Activated CD4-positive, alpha-beta T cell treated with anti-CD3 and anti-CD28 coated beads, Interleukin-10, Interleukin-2, amounts not matched to agents 100 ng/mL and 50 ng/mL, durations not matched to agents 16 hours and 8 hours (primary cell): Measurements from ENCODE around the gene LRGUK.

Experiments
- DNase-seq: peaks from one replicate; pipeline ENCODE4 v3.0.0-alpha.2; 2020

The LRGUK gene

DNA sequence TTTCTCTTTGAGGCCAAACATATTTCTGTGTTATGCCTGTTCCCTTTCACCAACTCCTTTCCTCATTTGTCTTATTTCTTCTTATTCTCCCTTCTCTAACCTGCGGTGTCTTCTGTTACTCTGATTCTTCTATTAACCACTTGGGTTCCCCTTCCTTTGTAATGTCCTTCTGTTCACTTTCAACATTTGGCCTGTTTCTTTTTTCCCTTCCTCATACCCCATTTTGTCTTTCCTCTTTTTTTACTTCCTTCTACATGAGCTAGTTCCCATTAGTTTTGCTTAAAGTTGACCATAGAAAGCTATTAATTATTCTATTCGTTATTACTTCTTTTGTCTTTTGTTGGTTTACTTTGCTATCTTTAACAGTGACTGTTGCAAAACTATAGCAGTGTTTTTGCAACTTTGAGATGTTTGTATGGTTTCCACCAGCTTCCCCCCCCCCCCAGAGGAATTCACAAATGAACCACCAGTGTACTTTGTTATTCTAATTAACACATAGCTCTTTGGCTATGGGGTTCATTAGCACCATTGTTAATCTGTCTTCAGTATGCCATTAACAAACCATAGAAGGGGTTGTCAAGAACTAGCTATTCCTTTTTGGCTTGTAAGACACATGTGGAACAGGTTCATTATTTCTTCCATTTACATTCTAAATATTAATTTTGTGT lies 2.9 kb downstream of the LRGUK start:
- no peak for DNase-seq

DNA sequence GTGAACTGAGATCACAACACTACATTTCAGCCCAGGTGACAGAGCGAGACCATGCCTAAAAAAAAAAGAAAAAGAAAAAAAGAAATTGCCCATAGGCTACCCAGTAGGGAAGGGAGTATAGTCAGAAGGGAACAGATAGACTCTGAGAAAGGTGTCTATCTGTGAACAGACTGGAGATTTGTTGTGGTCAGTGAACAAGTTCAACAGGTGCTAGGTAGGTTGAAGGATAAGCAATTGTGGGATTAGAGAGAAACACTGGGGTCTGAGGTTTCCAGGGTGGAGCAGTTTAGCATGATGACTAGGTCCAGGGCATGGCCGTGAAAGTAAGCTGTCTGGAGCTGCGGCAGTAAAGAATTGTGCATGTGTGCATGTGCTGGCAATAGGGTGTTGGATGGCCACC lies 6.9 kb downstream of the LRGUK start:
- no peak for DNase-seq

DNA sequence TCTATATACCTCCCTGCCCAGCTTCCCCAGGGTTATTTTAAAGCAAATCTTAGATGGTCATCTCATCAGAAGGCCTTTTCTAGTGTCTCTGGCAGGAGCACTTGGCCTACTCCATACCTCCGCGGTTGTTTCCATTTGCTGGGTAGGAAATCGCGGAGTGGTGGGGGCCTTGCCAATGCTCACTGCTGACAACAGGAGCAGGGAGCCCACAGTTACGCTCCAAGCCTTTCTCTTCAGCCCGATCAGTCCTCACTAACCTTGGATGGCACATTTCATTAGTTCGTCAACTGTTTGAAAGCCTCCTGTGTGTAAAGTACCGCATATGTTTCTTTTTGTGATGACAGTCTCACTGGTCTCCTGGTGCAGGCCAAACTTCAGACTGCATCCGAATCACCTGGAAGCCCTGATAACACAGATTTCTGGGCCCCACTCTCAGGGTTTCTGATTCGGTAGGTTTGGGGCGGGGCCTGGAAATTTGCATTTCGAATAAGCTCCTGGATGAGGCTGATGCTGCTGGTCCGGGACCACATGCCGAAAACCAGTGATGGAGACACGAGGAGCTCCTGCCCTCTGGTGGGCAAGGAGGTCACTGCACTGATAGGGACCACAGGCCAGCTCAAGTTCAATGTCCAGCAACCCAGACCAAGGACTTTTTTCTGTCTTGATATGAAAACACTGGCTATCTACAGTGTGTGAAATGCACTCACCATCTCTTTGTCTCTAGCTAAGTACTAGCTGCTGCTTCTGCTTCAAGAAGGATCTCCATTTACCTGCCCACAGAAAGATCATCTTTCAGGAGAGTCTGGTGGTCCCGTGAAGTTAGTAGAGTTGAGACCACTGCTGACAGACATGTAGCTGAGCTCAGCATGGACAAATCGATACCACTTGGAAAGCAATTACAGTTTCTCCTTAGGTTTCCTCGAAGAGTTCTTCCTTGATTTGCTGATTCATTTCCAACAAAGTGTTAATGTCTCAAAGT lies 14.0 kb downstream of the LRGUK start:
- peak; percentile 63 for DNase-seq

DNA sequence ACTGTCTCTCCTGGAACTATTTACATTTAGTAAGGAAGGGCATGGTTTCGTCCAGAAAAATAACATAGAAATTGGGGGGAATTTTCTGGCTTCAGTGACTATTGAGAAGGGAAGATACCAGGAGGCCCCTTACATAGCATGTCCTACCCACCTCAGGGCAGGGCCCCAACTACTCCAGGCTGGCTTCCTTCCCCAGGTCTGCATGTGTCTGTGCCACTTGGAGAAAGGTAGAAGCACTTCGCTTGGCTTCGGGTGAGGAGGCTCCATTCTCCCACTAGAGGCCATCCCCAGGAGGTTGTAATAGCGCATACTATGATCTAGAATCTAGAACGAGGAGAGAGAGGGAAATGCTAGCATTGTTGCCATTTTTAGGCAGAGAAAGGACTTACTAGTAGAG lies 14.7 kb downstream of the LRGUK start:
- DNase-seq, result no peak

DNA sequence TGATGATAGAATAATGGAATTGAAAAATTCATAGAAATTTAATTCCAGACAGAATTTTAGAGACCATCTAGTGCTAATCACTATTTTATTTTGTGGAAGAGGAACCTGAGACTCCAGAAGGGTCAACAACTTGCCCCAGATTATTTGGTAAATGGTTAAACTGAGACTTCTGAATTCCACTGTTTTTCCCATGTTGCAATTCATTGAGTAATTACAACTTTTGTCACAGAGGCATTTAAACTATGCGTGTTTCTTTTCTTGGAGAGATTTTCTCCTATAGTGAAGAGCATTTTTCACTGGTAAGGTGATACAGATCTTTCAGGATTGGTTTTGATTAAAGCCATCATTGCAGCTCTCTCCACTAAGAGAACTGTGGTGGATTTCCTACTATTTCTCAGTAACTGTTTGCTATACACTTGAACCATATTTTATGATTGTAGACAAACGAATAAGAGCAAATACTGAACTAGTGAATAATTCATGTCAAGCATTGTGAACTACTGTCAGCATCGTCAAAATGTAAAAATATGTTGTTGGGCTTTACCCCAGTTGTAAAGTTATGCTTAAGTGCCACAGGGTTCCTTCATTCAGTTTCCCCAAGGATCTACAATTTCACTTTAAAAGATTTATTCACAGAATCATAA lies 26.5 kb downstream of the LRGUK start:
- no peak for DNase-seq

DNA sequence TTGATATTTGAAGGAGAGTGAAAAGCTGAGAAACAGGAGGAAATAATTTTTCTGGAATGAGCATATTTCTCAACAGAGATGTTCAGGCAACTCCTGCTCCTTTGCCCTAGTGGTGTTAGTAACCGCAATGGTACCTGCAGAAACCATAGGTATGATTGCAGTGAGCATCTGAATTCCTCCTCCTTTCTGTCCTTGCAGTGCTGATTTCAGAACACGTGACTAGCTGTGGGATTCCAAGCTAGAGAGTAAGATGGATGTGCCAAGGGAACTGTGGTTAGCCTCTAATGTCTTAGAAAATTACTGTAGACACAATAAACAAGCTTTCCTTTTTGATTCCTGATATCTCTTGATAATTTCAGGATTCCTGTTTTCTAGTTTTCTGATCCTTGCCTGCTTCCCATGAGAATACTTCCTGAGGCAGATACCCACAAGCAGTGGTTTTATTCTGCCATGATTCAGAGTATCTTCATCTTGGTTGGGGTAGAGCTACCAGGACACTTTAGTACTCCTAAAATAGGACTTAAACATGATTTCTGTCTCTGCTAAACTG lies 27.5 kb downstream of the LRGUK start:
- DNase-seq, result no peak

DNA sequence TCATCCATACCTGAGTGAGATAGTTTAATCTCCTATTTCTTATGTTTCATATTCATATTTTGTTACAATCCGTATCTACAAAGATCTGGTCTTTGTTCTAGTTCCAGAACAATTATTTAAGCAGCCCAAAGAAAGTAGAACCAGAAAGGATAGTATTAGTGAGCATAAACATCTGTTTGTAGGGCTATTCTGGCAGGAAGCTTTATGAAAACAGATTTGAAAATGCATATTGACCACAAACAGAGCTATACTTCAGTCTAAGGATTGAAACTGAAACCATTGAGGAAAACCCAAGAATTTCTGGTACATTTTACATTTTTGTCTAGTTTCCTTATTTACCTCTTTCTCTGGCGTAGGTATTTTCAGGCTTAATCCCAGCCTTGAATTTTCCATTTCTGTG lies 28.1 kb downstream of the LRGUK start:
- DNase-seq, result no peak

DNA sequence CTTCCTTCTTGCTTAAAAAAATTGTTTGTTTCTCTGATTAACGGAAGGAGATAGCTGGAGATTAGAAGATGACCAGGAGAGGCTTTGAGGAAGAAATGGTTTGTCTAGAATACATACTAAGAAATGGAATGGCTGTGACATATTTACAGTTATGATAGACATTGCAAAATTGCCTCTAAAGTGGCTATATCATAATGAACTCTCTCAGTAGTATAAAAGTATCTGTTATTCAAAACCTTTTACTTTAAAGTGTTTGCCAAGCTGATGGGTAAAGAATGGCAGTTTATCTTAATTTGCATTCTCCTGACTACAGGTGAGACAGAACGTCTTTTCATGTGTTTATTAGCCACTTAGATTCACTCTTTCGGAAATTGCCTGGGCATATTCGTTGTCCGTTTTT lies 28.7 kb downstream of the LRGUK start:
- DNase-seq, result no peak

DNA sequence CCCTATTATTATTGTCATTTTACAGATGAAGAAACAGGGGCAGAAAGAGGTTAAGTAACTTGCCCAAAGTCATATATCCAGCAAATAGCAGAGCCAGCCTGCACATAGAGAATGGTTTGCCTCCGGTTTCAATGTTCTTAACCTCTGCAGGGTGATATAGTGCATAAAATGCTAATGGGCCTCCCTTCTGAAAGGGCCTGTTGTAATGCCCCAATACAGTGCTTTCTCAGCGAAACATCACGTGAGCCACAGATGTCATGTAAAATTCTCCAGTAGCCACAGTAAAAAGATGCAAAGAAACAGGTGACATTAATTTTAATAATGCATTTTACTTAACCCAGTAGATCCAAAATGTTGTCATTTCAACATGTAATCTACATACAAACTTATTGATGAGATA lies 38.1 kb downstream of the LRGUK start:
- DNase-seq, result no peak

DNA sequence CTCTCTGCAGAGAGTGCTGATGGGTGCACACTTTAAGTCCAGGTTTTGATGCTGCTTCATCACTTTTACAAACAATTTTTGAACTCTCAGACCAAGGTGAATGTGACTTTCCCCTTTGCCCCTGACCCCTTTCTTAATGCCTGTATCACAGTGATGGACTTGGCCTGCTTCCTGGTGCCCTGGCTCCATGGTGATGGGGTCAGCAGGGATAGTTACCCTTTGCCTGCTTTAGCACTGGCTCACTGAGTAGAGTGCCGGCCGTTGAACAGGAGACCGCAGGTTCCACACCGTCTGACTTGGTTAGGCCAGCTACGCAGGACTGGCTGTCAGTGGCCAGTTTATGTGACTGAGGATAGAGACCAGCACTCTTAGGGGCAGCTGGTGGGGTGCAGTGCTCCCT lies 40.1 kb downstream of the LRGUK start:
- DNase-seq, result no peak

DNA sequence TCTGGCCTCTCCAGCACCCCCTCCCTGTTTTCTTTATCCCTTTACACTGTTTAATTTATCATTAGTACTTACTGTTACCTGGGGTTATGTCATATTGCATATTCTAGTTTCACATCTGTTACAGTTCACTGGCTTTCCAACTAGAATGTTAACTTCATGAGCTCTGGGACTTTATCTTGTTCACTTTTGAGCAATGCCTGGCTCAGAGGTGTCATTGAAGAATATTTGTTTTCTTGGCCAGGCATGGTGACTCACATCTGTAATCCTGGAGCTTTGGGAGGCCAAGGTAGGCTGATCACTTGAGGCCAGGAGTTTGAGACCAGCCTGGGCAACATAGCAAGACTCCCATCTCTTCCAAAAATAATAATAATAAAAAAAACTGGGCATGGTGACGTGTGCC lies 40.7 kb downstream of the LRGUK start:
- no peak for DNase-seq

DNA sequence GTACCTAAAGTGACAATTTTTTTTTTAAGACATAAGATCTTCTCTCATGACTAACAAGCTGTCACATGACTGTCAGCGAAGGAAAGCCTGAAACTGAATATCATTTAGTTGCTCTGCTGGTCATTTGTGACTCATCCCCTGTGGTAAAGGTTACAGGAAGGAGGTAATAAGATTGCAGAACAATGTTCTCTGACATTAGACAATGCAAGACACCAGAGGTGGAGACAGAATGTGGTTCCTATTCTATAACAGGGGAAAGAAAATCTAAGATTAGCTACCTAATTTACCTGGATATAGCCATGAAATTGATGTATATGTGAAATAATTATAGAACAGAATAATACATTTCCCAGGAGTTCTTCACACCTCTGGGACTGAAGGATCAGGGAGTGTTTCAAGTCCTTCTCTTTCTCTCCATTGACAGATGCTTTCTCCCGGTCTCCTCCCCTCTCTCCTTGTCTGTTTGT lies 47.7 kb downstream of the LRGUK start:
- DNase-seq, result peak; percentile 75

DNA sequence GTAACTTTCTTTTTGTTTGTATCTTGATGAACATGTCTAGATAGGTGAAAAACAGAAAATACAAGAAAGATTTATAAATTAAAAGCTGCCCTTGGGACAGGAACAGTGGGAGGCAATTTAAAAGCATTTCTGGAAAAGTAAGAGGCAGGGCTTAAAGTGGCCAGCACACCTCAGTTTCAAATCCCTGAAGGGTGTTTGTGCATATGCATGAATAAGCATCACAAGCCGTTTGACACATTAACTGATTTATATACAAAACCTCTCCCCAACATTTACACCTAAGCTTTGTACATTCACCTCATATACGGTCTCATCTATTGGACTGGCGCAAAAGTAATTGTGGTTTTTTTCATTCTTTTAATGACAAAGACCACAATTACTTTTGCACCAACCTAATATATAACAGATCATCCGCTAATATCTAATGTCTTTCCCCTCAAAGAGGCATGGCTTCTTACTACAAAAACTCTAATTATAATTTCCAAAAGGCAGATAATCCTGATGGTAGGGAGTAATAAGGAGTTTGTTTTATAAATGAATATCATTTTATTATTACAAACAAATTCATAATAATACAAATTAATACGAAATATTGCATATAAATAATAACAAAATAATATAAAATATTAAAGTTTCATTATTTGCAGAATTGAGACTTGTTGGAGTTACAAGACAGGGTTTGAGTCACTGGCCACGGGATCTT lies 48.3 kb downstream of the LRGUK start:
- no peak for DNase-seq

DNA sequence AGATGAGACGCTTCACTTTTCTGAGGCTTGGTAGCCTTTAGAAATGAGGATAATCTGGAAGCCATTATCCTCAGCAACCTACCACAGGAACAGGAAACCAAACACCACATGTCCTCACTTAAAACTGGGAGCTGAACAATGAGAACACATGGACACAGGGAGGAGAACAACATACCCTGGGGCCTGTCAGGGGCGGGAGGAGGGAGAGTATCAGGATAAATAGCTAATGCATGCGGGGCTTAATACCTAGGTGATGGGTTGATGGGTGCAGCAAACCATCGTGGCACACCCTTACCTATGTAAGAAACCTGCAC lies 48.9 kb downstream of the LRGUK start:
- DNase-seq, result no peak

DNA sequence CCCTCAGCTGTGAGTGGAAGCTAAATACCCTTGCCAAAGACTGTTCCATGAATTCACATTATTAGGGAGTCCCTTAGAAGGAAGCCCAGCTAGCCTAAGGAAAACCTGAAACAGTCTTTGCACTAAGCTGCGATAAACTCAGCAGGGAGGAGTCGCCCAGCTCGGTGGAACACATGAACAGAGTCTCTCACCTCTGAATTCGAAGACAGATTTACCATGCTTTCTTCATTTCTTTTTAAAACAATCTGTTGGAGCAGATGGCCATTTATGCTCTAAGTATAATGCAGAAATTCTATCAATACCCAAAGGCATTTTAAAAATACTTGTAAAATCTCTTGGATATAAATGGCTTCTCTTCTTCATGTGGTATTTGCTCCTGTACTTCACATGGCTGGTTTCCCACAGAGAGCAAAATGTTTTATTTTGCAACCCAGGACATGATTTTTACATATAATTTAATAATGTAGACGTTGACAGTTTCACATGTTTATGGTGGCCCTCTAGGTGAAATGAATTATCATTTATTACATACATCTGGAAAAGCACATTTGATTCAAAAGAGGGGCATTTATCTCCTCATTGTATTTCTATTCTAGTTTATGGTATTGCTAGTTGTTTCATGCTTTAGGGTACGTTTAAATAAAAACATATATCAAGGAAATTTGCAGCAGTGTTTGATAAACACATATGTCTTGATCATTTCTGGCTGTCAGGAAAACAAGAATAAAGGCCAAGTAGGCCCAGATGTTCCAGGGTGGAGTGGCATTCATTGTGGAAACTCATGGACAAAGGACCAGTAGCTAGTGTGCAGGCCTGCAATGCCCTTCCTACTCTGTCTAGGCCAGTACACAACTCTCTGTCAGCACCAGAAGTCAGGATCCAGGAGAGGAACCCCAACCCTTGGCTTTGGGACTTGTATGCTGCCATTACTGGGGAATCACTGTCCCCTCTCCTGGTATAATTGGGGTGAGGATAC lies 52.2 kb downstream of the LRGUK start:
- no peak for DNase-seq

DNA sequence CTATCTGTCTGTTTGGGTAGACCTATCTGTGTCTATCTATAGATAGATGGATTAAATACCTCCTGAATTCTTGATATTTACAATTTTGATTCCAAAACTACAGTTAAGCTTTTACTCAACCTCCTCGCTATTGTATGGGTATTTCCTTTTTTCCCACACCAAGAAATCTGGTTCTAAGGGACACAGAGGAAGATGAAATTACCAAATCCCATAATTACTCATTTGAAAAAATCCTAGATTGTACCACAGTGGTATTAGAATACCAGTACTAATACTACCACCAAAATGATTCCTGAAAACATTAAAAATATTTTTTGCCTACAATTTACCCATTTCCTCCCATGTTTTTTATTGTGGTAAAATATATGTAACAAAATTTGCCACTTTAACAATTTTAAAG lies 53.2 kb downstream of the LRGUK start:
- DNase-seq, result no peak

DNA sequence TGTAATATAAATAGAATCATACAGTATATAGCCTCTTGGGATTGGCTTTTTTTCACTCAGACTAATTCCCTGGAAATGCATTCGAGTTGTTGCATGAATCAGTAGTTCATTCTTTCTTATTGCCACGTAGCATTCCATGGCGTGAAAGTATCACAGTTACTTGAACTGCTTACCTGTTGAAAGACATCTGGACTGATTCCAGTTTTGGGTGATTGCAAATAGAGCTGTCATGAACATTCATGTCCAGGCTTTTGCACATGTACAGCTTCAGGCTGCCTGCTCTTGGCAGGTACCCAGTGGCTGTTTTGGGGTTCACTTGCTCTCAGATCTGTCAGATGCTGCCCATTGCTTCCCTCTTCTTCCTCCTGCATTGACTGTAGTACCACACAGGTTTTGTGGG lies 54.9 kb downstream of the LRGUK start:
- no peak for DNase-seq

DNA sequence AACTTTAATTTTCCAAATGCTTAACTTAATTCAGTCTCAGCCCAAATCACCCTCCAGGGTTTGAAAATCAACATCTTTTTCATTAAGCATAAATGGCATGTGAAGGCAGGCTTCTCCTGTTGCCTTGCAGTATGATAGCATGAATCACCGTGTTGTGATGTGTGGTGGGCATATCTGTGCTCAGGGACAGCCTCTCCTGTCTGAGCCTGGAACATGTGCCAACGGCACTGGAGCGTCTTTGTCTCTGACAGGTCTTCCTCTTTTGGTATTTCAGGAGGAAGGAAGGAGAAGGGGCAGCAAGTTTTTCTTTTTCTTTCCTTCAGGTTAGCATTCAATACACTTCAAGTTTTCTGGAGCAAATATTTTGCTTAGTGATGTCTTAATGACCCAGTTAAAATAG lies 57.6 kb downstream of the LRGUK start:
- no peak for DNase-seq

DNA sequence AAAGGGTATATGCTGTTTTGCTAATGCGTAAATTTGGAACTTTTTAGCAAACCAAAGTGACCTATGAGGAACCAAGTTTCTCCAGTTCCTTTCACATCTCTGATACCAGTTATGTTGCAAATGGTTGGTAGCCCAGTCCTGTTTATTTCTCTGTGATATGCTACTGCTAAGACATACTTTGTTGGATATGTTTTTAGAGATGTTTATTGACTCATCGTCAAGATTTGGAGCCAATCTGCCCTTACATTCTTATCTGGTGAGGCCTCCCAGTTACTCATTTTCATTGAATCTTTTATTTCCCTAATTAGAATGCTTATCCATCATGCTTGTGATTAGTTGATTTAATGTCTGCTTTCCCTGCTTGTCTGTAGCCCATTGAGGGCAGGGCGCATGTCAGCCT lies 58.9 kb downstream of the LRGUK start:
- DNase-seq, result no peak

DNA sequence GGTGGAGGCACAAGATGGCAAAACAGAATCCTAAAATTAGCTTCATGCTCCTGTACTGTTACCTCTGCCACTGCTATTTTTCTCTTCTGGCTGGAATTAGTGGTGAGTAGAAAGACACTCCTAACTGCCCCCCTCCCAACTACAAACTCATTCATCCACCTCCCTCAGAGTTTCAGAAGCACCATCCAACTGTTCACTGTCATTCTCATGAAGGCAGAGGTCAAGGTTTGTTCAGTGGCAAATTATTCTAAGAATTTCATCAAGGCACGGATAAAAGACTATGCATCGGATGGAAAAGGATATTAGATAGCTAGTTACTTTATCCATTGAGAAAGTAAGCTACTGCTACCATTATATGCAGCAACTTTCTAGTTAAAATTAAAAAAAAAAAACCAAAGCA lies 59.7 kb downstream of the LRGUK start:
- DNase-seq, result no peak

DNA sequence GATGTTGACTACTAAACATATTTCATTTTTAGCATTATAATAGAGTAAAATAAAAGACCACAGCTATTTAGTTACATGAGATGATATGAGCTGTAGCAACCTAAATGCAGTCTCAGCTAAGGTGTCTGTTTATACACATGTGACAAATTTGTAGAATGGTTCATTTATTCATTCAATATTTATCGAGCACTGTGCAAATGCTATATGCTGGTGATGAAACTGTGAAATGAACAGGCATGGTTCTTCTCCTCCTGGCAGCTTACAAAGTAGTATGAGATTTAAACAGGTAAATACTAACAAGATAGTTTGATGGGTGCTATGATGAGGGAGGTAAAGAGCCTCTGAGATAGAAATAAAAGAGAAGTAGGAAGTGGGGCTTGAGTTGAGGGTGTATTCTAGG lies 60.8 kb downstream of the LRGUK start:
- no peak for DNase-seq

DNA sequence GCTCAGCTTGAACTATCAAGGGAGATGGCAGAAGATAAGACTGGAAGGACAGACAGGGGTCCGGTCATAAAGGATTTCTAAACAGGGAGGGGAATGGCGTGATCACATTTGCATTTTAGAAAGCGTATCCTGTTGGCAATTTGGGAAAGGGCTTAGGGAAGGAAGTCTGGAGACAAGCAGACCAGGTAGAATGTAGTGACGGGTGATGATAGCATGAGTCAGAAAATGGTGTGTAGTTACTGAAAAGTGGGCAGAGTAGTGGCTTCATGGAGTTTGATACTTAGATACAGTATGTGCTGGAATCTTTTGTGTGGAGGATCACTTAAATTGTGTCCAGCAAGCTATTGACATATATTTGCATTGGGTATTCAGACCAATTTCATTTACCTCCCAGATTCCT lies 61.2 kb downstream of the LRGUK start:
- no peak for DNase-seq
